Mesenchymal stem cell (in vitro differentiated cells and primary cell): ENCODE results near the gene SULT1E1.

Source experiments
- DNase-seq: peaks from one replicate; pipeline ENCODE4 v3.0.0-alpha.2; 2013
- H2AFZ ChIP-seq: one replicate; pipeline ENCODE4 v1.6.1; 2013; ENCODE audit warnings: low read depth, mild to moderate bottlenecking, control low read depth, inconsistent platforms, low read length, moderate library complexity
- H2AK5ac ChIP-seq: 2 replicates; pipeline ENCODE4 v1.6.1; 2013; ENCODE audit warnings: low read length, moderate library complexity, mild to moderate bottlenecking, inconsistent platforms; ENCODE audit not compliant: severe bottlenecking
- H2BK120ac ChIP-seq: one replicate; pipeline ENCODE4 v1.6.1; 2013; ENCODE audit warnings: low read depth, mild to moderate bottlenecking, inconsistent platforms, low read length, moderate library complexity
- H2BK12ac ChIP-seq, 2 experiments: one replicate each; pipeline ENCODE4 v1.6.1; 2013; ENCODE audit warnings: inconsistent platforms in 2 of 2, low read length in 2 of 2, mild to moderate bottlenecking in 2 of 2, moderate library complexity in 2 of 2, control low read depth in 1 of 2
- H2BK15ac ChIP-seq: one replicate; pipeline ENCODE4 v1.6.1; 2013; ENCODE audit warnings: mild to moderate bottlenecking, low read depth, inconsistent platforms; ENCODE audit not compliant: poor library complexity, severe bottlenecking
- H2BK5ac ChIP-seq: 2 replicates; pipeline ENCODE4 v1.6.1; 2013; ENCODE audit warnings: low read depth, mild to moderate bottlenecking, low read length, control low read depth, inconsistent platforms; ENCODE audit not compliant: poor library complexity, severe bottlenecking
- H3K14ac ChIP-seq, 2 experiments: one replicate each; pipeline ENCODE4 v1.6.1; 2013; ENCODE audit warnings: inconsistent platforms in 2 of 2, low read length in 2 of 2, control low read depth in 1 of 2, mild to moderate bottlenecking in 1 of 2, moderate library complexity in 1 of 2
- H3K18ac ChIP-seq, 2 experiments: one replicate each; pipeline ENCODE4 v1.6.1; 2013; ENCODE audit warnings: inconsistent platforms in 2 of 2, low read length in 2 of 2, control low read depth in 1 of 2, low read depth in 1 of 2, mild to moderate bottlenecking in 1 of 2
- H3K23ac ChIP-seq, 2 experiments: one replicate each; pipeline ENCODE4 v1.6.1; 2013; ENCODE audit warnings: inconsistent platforms in 2 of 2, low read length in 2 of 2, mild to moderate bottlenecking in 2 of 2, moderate library complexity in 2 of 2, control low read depth in 1 of 2
- H3K27ac ChIP-seq: 2 replicates; pipeline ENCODE4 v1.5.1; 2013; ENCODE audit warnings: mild to moderate bottlenecking, moderate library complexity, low read length, control low read depth, inconsistent platforms; ENCODE audit not compliant: poor library complexity, severe bottlenecking
- H3K27me3 ChIP-seq, 2 experiments: 2 replicates each; pipeline versions ENCODE4 v1.6.1 to v1.7.0; 2013; ENCODE audit warnings: low read length in 2 of 2, mild to moderate bottlenecking in 2 of 2, moderate library complexity in 2 of 2, control low read depth in 1 of 2, inconsistent platforms in 1 of 2; ENCODE audit not compliant: control insufficient read depth in 1 of 2, insufficient read depth in 1 of 2
- H3K36me3 ChIP-seq, 2 experiments: 2 replicates each; pipeline versions ENCODE4 v1.6.1 to v1.7.0; 2013; ENCODE audit warnings: low read length in 2 of 2, control low read depth in 1 of 2, inconsistent platforms in 1 of 2, low read depth in 1 of 2, mild to moderate bottlenecking in 1 of 2; ENCODE audit not compliant: insufficient read depth in 2 of 2, control insufficient read depth in 1 of 2
- H3K4ac ChIP-seq, 2 experiments: one replicate each; pipeline ENCODE4 v1.6.1; 2013; ENCODE audit warnings: inconsistent platforms in 2 of 2, low read length in 2 of 2, mild to moderate bottlenecking in 2 of 2, moderate library complexity in 2 of 2, control low read depth in 1 of 2, low read depth in 1 of 2
- H3K4me1 ChIP-seq: 2 replicates; pipeline ENCODE4 v1.6.1; 2013; ENCODE audit warnings: low read depth, low read length, control low read depth; ENCODE audit not compliant: control insufficient read depth, insufficient read depth
- H3K4me2 ChIP-seq: 2 replicates; pipeline ENCODE4 v1.6.1; 2013; ENCODE audit warnings: low read length, mild to moderate bottlenecking, inconsistent platforms; ENCODE audit not compliant: poor library complexity, severe bottlenecking
- H3K4me3 ChIP-seq, 2 experiments: 2 replicates each; pipeline versions ENCODE4 v1.5.1 to v1.7.0; 2013; ENCODE audit warnings: low read length in 2 of 2, mild to moderate bottlenecking in 2 of 2, control low read depth in 1 of 2, low read depth in 1 of 2; ENCODE audit not compliant: insufficient read depth in 1 of 2
- H3K79me1 ChIP-seq: replicated peaks from 2 replicates; pipeline ENCODE4 v1.6.1; 2013; ENCODE audit warnings: mild to moderate bottlenecking, control low read depth, low read length, inconsistent platforms; ENCODE audit not compliant: poor library complexity, severe bottlenecking
- H3K9ac ChIP-seq: 2 replicates; pipeline ENCODE4 v1.7.0; 2013; ENCODE audit warnings: mild to moderate bottlenecking, low read length, moderate library complexity
- H3K9me3 ChIP-seq: 2 replicates; pipeline ENCODE4 v1.7.0; 2013; ENCODE audit warnings: mild to moderate bottlenecking, low read length; ENCODE audit not compliant: control insufficient read depth
- H4K8ac ChIP-seq: one replicate; pipeline ENCODE4 v1.6.1; 2013; ENCODE audit warnings: inconsistent platforms, mild to moderate bottlenecking, low read length, moderate library complexity
- H4K91ac ChIP-seq: one replicate; pipeline ENCODE4 v1.6.1; 2013; ENCODE audit warnings: mild to moderate bottlenecking, low read length, inconsistent platforms
- WGBS: methylation state at CpG from one replicate; pipeline ENCODE4 v1.1.7; 2013; ENCODE audit warnings: mixed read lengths; 5-methylcytosine and 5-hydroxymethylcytosine counted together

The SULT1E1 gene

GRCh38 chr4:69838977-69839376 is 21.0 kb downstream of the SULT1E1 start:
- DNase-seq = no peak
- no peak overlapping the region for H3K14ac ChIP-seq
- H3K4me1 ChIP-seq = no peaks in the 10 kb centered on the region
- H3K23ac ChIP-seq = no peak overlapping the region
- H3K4me3 ChIP-seq = no peak overlapping the region
- H2AK5ac ChIP-seq = no peak overlapping the region
- WGBS = 100% methylated on average over 1 of the region's 2 CpGs
- H2BK12ac ChIP-seq = no peak overlapping the region
- no peak overlapping the region for H2BK15ac ChIP-seq
- H3K27ac ChIP-seq = no peak overlapping the region
- no peaks in the 10 kb centered on the region for H3K79me1 ChIP-seq
- H2BK5ac ChIP-seq = no peak overlapping the region
- H2BK120ac ChIP-seq = no peak overlapping the region
- no peaks in the 10 kb centered on the region for H3K27me3 ChIP-seq
- H3K4ac ChIP-seq = no peak overlapping the region
- no peak overlapping the region for H4K91ac ChIP-seq
- H3K9ac ChIP-seq = no peak overlapping the region
- H3K36me3 ChIP-seq = no peaks in the 10 kb centered on the region
- H3K18ac ChIP-seq = no peak overlapping the region
- no peak overlapping the region for H3K4me2 ChIP-seq
- H4K8ac ChIP-seq = no peak overlapping the region
- H2AFZ ChIP-seq = no peak overlapping the region
- no peaks in the 10 kb centered on the region for H3K9me3 ChIP-seq

DNA sequence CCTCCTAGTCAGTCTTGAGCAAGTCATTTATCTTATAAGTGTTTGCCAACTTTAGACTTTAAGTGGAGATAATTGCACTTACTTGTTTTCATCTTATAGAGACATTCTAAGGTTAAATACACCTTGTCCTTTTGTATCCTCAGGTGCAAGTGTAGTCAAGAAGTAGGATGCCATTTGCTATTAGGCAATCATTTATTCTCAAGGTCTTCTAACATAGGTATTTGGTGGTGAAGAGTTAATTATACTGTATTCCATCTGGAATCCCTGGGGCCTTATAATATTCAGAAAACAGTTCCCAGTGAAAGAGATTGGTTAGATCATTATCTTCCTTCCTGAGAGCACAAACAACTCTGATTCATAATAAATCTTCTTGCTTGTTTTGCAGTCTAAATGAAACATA is 23.7 kb downstream of the SULT1E1 start:
- no peak overlapping the region for H3K4ac ChIP-seq

GRCh38 chr4:69835766-69836165 is 24.2 kb downstream of the SULT1E1 start:
- H2BK5ac ChIP-seq = no peak overlapping the region
- H4K8ac ChIP-seq = no peak overlapping the region
- no peak overlapping the region for H3K9ac ChIP-seq
- no peaks in the 10 kb centered on the region for H3K79me1 ChIP-seq
- no peaks in the 10 kb centered on the region for H3K27me3 ChIP-seq
- no peak overlapping the region for H2BK12ac ChIP-seq
- H2BK120ac ChIP-seq = no peak overlapping the region
- H3K23ac ChIP-seq = no peak overlapping the region
- no peak overlapping the region for H2AFZ ChIP-seq
- H4K91ac ChIP-seq = no peak overlapping the region
- no peaks in the 10 kb centered on the region for H3K9me3 ChIP-seq
- WGBS = 80% methylated on average over 1 of the region's 1 CpG
- no peaks in the 10 kb centered on the region for H3K36me3 ChIP-seq
- H2AK5ac ChIP-seq = no peak overlapping the region
- no peak overlapping the region for H3K4me3 ChIP-seq
- H3K18ac ChIP-seq = no peak overlapping the region
- H3K4me2 ChIP-seq = no peak overlapping the region
- H3K27ac ChIP-seq = no peak overlapping the region
- H3K4me1 ChIP-seq = peaks cover 14% of the 10 kb centered on the region
- DNase-seq = no peak
- no peak overlapping the region for H3K4ac ChIP-seq
- no peak overlapping the region for H2BK15ac ChIP-seq
- no peak overlapping the region for H3K14ac ChIP-seq

More for the DNA sequence above, 23.7 kb downstream of the SULT1E1 start:
- Histone ChIP-seq H3K4me2 (no peak overlapping the region), H2AK5ac (no peak overlapping the region), H3K27ac (no peak overlapping the region), H3K4me1 (peaks cover 10% of the 10 kb centered on the region), H4K8ac (no peak overlapping the region), H3K27me3 (no peaks in the 10 kb centered on the region), H2AFZ (no peak overlapping the region), H2BK15ac (no peak overlapping the region), H3K4me3 (no peak overlapping the region), H3K18ac (no peak overlapping the region), H3K14ac (no peak overlapping the region), H3K36me3 (no peaks in the 10 kb centered on the region), H2BK5ac (no peak overlapping the region), H2BK120ac (no peak overlapping the region), H3K79me1 (no peaks in the 10 kb centered on the region), H4K91ac (no peak overlapping the region), H3K23ac (no peak overlapping the region), H2BK12ac (no peak overlapping the region), H3K9ac (no peak overlapping the region), H3K9me3 (no peaks in the 10 kb centered on the region)
- no peak for DNase-seq

DNA sequence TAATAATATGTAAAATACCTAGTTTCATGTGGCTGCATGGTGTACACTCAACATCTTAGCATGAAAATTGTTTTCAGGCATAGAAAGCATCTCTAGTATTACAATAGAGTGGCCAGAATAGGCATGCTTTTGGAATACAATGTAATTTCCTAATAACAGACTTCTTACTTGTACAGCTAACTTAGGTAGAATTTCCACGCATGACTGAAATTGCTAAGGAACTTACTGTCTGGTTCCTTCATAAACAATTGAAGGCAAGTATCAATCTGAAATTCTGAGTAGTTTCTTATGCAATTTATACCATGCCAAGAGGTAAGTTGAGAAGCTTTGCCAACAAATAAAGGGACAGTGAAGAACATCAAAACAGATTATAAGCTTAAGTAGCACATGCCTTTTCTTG is 26.7 kb downstream of the SULT1E1 start:
- H3K4me3 ChIP-seq = no peak overlapping the region
- no peak overlapping the region for H2BK120ac ChIP-seq
- H3K27ac ChIP-seq = peak overlapping the region; percentile 56
- H3K4ac ChIP-seq = no peak overlapping the region
- no peak overlapping the region for H3K9ac ChIP-seq
- H3K18ac ChIP-seq = no peak overlapping the region
- no peak for DNase-seq
- no peaks in the 10 kb centered on the region for H3K9me3 ChIP-seq
- H3K79me1 ChIP-seq = no peaks in the 10 kb centered on the region
- no peak overlapping the region for H4K8ac ChIP-seq
- no peak overlapping the region for H3K14ac ChIP-seq
- H3K23ac ChIP-seq = no peak overlapping the region
- no peak overlapping the region for H2BK12ac ChIP-seq
- H3K4me1 ChIP-seq = peaks cover 18% of the 10 kb centered on the region
- no peaks in the 10 kb centered on the region for H3K27me3 ChIP-seq
- no CpG with 5 or more reads among the region's 1 CpG for WGBS
- H4K91ac ChIP-seq = no peak overlapping the region
- no peak overlapping the region for H3K4me2 ChIP-seq
- no peak overlapping the region for H2BK15ac ChIP-seq
- H3K36me3 ChIP-seq = no peaks in the 10 kb centered on the region
- no peak overlapping the region for H2AFZ ChIP-seq
- no peak overlapping the region for H2AK5ac ChIP-seq
- no peak overlapping the region for H2BK5ac ChIP-seq
